Endodermal cell (in vitro differentiated cells): ENCODE measurements around the gene AOX1. TPM values are rescaled to one million over a fixed set of nuclear protein-coding genes. Genes with fewer than 3 reads are reported as not detected.

Source experiments
- DNase-seq: peaks from one replicate; pipeline ENCODE4 v3.0.0-alpha.2; 2017
- H3K27ac ChIP-seq: 2 replicates; pipeline ENCODE4 v1.5.1; 2013; ENCODE audit warnings: mild to moderate bottlenecking, low read depth, low read length, moderate library complexity
- H3K27me3 ChIP-seq: 2 replicates; pipeline ENCODE4 v1.6.1; 2013; ENCODE audit warnings: mild to moderate bottlenecking, low read length, moderate library complexity; ENCODE audit not compliant: insufficient read depth, control insufficient read depth, poor library complexity, severe bottlenecking
- H3K36me3 ChIP-seq: 2 replicates; pipeline ENCODE4 v1.7.0; 2013; ENCODE audit warnings: mild to moderate bottlenecking, low read length, moderate library complexity; ENCODE audit not compliant: control insufficient read depth, insufficient read depth
- H3K4me1 ChIP-seq: one replicate; pipeline ENCODE4 v1.7.0; 2013; ENCODE audit warnings: low read length; ENCODE audit not compliant: control insufficient read depth, insufficient read depth
- H3K4me3 ChIP-seq: 2 replicates; pipeline ENCODE4 v1.5.1; 2013; ENCODE audit warnings: mild to moderate bottlenecking, low read length, moderate library complexity
- H3K9ac ChIP-seq: 2 replicates; pipeline ENCODE4 v1.6.1; 2013; ENCODE audit warnings: mild to moderate bottlenecking, low read length, moderate library complexity; ENCODE audit not compliant: poor library complexity, severe bottlenecking; ENCODE audit errors: extremely low read depth
- H3K9me3 ChIP-seq: 2 replicates; pipeline ENCODE4 v1.6.1; 2013; ENCODE audit warnings: mild to moderate bottlenecking, low read length, moderate library complexity; ENCODE audit not compliant: control insufficient read depth
- H3K27ac Mint-ChIP-seq: 2 replicates; pipeline ENCODE4 v1.8.0; 2020; ENCODE audit warnings: mixed read lengths
- H3K27me3 Mint-ChIP-seq: 2 replicates; pipeline ENCODE4 v1.8.0; 2021; ENCODE audit warnings: mild to moderate bottlenecking, mixed read lengths; ENCODE audit not compliant: insufficient read depth
- H3K36me3 Mint-ChIP-seq: 2 replicates; pipeline ENCODE4 v1.8.0; 2020; ENCODE audit warnings: low read depth, mixed read lengths
- H3K4me1 Mint-ChIP-seq: 2 replicates; pipeline ENCODE4 v1.8.0; 2020; ENCODE audit warnings: mixed read lengths
- H3K4me3 Mint-ChIP-seq: 2 replicates; pipeline ENCODE4 v1.8.0; 2020; ENCODE audit warnings: mild to moderate bottlenecking, moderate library complexity, mixed read lengths
- H3K9me3 Mint-ChIP-seq: 2 replicates; pipeline ENCODE4 v1.8.0; 2020; ENCODE audit warnings: mild to moderate bottlenecking, mixed read lengths
- CTCF ChIP-seq: fragments of 200-600 bp; sonication (generic); conservative IDR thresholded peaks from 2 replicates; pipeline ENCODE4 v1.5.0; 2021; ENCODE audit warnings: antibody characterized with exemption, mild to moderate bottlenecking
- WGBS, 2 experiments: methylation state at CpG; one replicate each; pipeline versions ENCODE4 v1.1.5 to v1.1.7; 2013; ENCODE audit warnings: missing lambda C conversion rate in 2 of 2, mixed read lengths in 1 of 2; ENCODE audit not compliant: insufficient coverage in 1 of 2, insufficient read length in 1 of 2; 5-methylcytosine and 5-hydroxymethylcytosine counted together
- total RNA-seq, 2 donors: library from RNA; stranded (reverse); fragmentation: NEBNext Ultra II Directional in 1 of 2; extraction: Animal tissue kit (Norgen Biotek cat#: 25700) in 1 of 2; gene quantifications; 2 replicates in 1 of 2; 3 replicates in 1 of 2; pipeline ENCODE4 v1.2.1, GENCODE V29; 2021

The AOX1 gene
- total RNA-seq, 2 donors from 2014 or later, result 8.8 to 15.5 TPM

GRCh38 chr2:200599206-200599605 is 13.4 kb downstream of the AOX1 start:
- H3K27me3 Mint-ChIP-seq, result no peaks in the 10 kb centered on the region
- no peak for DNase-seq
- H3K27ac ChIP-seq, result no peak overlapping the region
- H3K36me3 Mint-ChIP-seq, result no peaks in the 10 kb centered on the region
- H3K4me3 ChIP-seq, result no peak overlapping the region
- no peak overlapping the region for H3K9ac ChIP-seq
- no peaks in the 10 kb centered on the region for H3K27me3 ChIP-seq
- no peaks in the 10 kb centered on the region for H3K9me3 ChIP-seq
- no peaks in the 10 kb centered on the region for H3K36me3 ChIP-seq
- no peak for TF ChIP-seq CTCF
- H3K9me3 Mint-ChIP-seq, result no peaks in the 10 kb centered on the region
- no peak overlapping the region for H3K4me3 Mint-ChIP-seq
- WGBS, 2 experiments, result 90% methylated on average over 3 of the region's 3 CpGs; no CpG with 5 or more reads in 1 of the 2 experiments
- H3K27ac Mint-ChIP-seq, result no peak overlapping the region
- no peaks in the 10 kb centered on the region for H3K4me1 ChIP-seq
- H3K4me1 Mint-ChIP-seq, result peaks cover 18% of the 10 kb centered on the region

- H3K36me3 Mint-ChIP-seq, result peaks cover 4% of the 10 kb centered on the region
- Histone ChIP-seq H3K9ac (no peak overlapping the region), H3K27me3 (no peaks in the 10 kb centered on the region), H3K4me1 (no peaks in the 10 kb centered on the region), H3K9me3 (no peaks in the 10 kb centered on the region), H3K4me3 (no peak overlapping the region), H3K36me3 (no peaks in the 10 kb centered on the region), H3K27ac (no peak overlapping the region)
- no peaks in the 10 kb centered on the region for H3K27me3 Mint-ChIP-seq
- no peak for TF ChIP-seq CTCF
- no peak for DNase-seq
- H3K4me3 Mint-ChIP-seq, result no peak overlapping the region
- WGBS, 2 experiments, result 94 to 95% methylated on average over 5 to 7 of the region's 7 CpGs
- H3K4me1 Mint-ChIP-seq, result peaks cover 18% of the 10 kb centered on the region
- H3K27ac Mint-ChIP-seq, result no peak overlapping the region
- no peaks in the 10 kb centered on the region for H3K9me3 Mint-ChIP-seq
Measured at GRCh38 chr2:200600549-200601225, 14.9 kb downstream of the AOX1 start.

- no peak overlapping the region for H3K27ac ChIP-seq
- H3K4me3 ChIP-seq, result no peak overlapping the region
- H3K9me3 ChIP-seq, result no peaks in the 10 kb centered on the region
- H3K9ac ChIP-seq, result no peak overlapping the region
- H3K27me3 Mint-ChIP-seq, result no peaks in the 10 kb centered on the region
- no peaks in the 10 kb centered on the region for H3K4me1 ChIP-seq
- peaks cover 21% of the 10 kb centered on the region for H3K36me3 Mint-ChIP-seq
- H3K4me1 Mint-ChIP-seq, result peaks cover 7% of the 10 kb centered on the region
- peaks cover 13% of the 10 kb centered on the region for H3K9me3 Mint-ChIP-seq
- no peaks in the 10 kb centered on the region for H3K36me3 ChIP-seq
- no peak overlapping the region for H3K4me3 Mint-ChIP-seq
- no peaks in the 10 kb centered on the region for H3K27me3 ChIP-seq
- H3K27ac Mint-ChIP-seq, result no peak overlapping the region
- WGBS, 2 experiments, result 94 to 96% methylated on average over 3 to 4 of the region's 4 CpGs
- no peak for TF ChIP-seq CTCF
- no peak for DNase-seq
Measured at GRCh38 chr2:200602584-200602983, 16.8 kb downstream of the AOX1 start.
